ENCODE data around the gene SCARF2.
A peak's percentile ranks its signal among the peaks of the same experiment; 100 is the strongest.

Gene SCARF2

DNA sequence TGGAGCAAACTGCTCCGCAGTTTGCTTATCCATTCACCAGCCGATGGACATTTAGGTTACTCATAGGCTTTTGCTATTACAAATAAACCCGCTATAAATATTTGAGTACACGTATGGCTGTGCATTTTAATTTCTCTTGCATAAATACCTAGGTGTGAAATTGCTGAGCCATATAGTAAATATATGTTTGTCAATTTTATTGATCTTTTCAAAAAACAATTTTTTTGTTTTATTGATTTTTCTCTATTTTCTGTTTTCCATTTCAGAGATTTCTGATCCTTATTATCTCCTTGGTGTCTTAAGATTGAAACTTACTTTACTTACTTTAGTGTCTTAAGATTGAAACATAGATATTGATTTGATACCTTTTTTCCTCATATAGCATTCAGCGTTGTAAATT is 39.2 kb downstream of the SCARF2 start:
- DNase-seq (ENCODE audit: low read depth), result no peak
- no peak overlapping the region for H3K4me3 ChIP-seq (ENCODE audit: low read depth, low read length)
- TF ChIP-seq, protein P1, sequence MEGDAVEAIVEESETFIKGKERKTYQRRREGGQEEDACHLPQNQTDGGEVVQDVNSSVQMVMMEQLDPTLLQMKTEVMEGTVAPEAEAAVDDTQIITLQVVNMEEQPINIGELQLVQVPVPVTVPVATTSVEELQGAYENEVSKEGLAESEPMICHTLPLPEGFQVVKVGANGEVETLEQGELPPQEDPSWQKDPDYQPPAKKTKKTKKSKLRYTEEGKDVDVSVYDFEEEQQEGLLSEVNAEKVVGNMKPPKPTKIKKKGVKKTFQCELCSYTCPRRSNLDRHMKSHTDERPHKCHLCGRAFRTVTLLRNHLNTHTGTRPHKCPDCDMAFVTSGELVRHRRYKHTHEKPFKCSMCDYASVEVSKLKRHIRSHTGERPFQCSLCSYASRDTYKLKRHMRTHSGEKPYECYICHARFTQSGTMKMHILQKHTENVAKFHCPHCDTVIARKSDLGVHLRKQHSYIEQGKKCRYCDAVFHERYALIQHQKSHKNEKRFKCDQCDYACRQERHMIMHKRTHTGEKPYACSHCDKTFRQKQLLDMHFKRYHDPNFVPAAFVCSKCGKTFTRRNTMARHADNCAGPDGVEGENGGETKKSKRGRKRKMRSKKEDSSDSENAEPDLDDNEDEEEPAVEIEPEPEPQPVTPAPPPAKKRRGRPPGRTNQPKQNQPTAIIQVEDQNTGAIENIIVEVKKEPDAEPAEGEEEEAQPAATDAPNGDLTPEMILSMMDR (IDR thresholded peaks at IDR 0.05; ENCODE audit: insufficient read depth, low read depth, low read length, missing control alignments), result no peak

- no peak overlapping the region for H3K4me3 ChIP-seq (ENCODE audit: low read depth, low read length)
- TF ChIP-seq, protein P1 (IDR thresholded peaks at IDR 0.05; ENCODE audit: insufficient read depth, low read depth, low read length, missing control alignments), result no peak
- no peak for DNase-seq (ENCODE audit: low read depth)
Observed at GRCh38 chr22:20397498-20397897, 40.1 kb downstream of the SCARF2 start.

DNA sequence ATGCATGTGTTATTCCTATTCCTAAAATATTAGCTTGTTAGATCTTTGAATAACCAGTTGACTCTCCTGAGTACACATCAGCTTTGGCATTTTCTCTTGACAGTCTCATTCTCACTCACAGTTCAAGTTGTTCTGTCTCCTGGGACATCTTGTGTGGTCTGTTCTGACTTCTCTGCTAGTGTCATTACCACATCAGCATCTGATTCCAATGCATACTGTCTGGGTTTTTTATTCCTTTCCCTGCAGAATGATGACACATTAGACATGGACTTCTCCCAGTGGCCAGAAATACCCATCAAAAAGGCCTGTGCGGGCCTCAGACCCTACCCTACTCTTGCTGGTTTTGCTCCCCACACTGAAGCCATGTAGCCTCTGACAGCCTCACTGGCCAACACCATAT is 41.0 kb downstream of the SCARF2 start:
- no peak overlapping the region for H3K4me3 ChIP-seq (ENCODE audit: low read depth, low read length)
- TF ChIP-seq, protein P1 (IDR thresholded peaks at IDR 0.05; ENCODE audit: insufficient read depth, low read depth, low read length, missing control alignments), result no peak
- DNase-seq (ENCODE audit: low read depth), result peak; percentile 15

DNA sequence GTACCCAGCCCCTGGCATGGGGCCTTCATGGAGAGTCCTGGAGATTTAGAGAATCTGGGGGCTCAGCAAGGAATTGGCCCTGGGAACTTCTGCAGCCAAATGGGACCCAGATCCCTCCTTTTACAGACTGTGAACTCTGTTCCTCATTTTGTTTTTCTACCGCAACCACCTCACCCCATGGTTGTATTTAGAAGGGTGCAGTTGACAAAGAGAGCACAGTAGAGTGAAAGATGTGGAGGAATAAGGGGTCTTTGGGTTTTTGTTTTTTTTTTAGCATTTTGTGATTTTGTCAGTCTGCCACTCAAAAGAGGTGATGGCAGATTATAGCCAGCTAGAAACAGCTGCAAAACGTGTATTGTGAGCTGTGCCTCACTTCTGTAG is 41.7 kb downstream of the SCARF2 start:
- no peak for DNase-seq (ENCODE audit: low read depth)
- TF ChIP-seq, protein P1 (IDR thresholded peaks at IDR 0.05; ENCODE audit: insufficient read depth, low read depth, low read length, missing control alignments), result no peak
- H3K4me3 ChIP-seq (ENCODE audit: low read depth, low read length), result no peak overlapping the region

- TF ChIP-seq, protein P1 (IDR thresholded peaks at IDR 0.05; ENCODE audit: insufficient read depth, low read depth, low read length, missing control alignments), result no peak
- H3K4me3 ChIP-seq (ENCODE audit: low read depth, low read length), result no peak overlapping the region
- DNase-seq (ENCODE audit: low read depth), result no peak
Observed at GRCh38 chr22:20395181-20395906, 42.3 kb downstream of the SCARF2 start.

DNA sequence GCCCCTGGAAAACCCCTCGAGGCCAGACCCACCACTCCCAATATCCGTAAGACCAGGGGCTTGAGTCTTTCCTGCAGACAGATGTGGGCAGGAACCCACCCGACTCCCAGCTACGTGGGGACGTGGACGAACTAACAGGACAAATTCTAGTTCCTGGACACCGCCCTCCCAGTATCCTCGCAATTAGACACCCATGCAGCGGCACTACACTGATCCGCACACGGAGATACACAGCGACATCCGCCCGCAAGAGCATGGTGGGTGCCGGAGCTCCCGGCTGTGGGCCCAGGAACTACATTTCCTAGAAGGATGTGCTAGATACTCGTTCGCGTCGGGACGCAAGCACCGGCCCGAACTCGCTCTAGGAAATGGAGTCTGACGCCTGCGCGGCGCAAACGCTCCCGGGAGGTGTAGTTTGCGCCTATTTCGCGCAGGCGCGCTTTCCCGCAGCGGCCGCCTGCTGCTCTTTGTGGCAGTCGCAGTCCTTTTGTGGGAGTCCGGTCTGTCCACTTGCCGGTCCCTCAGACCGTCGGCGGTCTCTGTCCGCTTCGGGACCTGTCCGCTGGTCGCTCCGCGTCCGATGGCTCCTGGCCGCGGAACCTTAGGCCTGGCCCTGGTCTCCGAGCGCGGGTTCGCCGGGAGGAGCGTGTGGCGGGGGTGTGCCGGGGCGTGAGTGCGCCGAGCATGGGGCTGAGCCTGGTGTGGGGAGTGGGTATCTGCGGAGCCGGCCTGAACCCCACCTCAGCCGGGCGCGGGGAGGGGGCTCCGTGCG is 43.7 kb downstream of the SCARF2 start, which contains the start of gene ZNF74:
ZNF74 (plus strand) TSS at position 447 of the 772 bp plus-strand sequence. CDS start 478 bp downstream, outside the sequence.
- TF ChIP-seq, protein P1 (IDR thresholded peaks at IDR 0.05; ENCODE audit: insufficient read depth, low read depth, low read length, missing control alignments), result no peak
- DNase-seq (ENCODE audit: low read depth), result peak; percentile 94
- peak within 1 kb of the TSS; percentile 74 for H3K4me3 ChIP-seq (ENCODE audit: low read depth, low read length)
